IMR-90 (cell line): ENCODE results near the gene TUBB2B.

Experiments
- CEBPB ChIP-seq: IDR thresholded peaks from 2 replicates; pipeline ENCODE4 v1.6.1; 2012; ENCODE audit warnings: low read depth, low read length, improper control_type of control experiment
- CTCF ChIP-seq: conservative IDR thresholded peaks from 2 replicates; pipeline ENCODE4 v1.5.1; 2012; ENCODE audit warnings: mild to moderate bottlenecking, low read depth, low read length, improper control_type of control experiment
- MAZ ChIP-seq: IDR thresholded peaks from 2 replicates; pipeline ENCODE4 v1.6.1; 2012; ENCODE audit warnings: low read depth, mild to moderate bottlenecking, low read length, improper control_type of control experiment, moderate library complexity, borderline replicate concordance
- POLR2A ChIP-seq: IDR thresholded peaks from 2 replicates; pipeline ENCODE4 v1.6.1; 2012; ENCODE audit warnings: mild to moderate bottlenecking, low read depth, low read length
- RAD21 ChIP-seq: IDR thresholded peaks from 2 replicates; pipeline ENCODE4 v1.6.1; 2012; ENCODE audit warnings: low read length, improper control_type of control experiment

DNA sequence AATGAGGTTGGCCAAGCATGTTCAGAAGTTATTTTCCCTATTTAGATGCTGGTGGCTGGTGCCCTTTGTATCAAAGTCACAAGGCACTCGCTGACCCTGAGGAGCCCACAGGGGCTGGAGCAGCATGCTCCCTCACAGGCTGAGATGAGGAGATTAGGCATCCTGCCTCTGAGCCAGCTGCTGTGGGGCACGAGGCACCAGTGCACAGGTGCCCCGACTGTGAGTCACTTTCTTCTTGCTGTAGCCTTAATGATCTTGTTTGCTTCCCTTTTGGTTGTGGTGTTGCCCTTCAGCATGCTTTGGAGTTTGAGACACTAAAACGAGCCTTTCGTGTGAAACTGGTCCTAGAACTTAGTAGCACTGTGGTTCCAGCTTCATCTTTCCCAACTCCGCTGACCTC, 35.6 kb upstream of the TUBB2B start:
- TF ChIP-seq CTCF (no peak), CEBPB (no peak), RAD21 (no peak), MAZ (no peak), POLR2A (no peak)
